Neutrophil (primary cell): Measurements from ENCODE around the gene TAF7L.

Experiments
- H3K27ac ChIP-seq: fragments of 200-600 bp; sonication (generic); 2 replicates; pipeline ENCODE4 v1.5.1; 2016; ENCODE audit warnings: mild to moderate bottlenecking, moderate library complexity
- H3K27me3 ChIP-seq: fragments of 200-600 bp; sonication (generic); 2 replicates; pipeline ENCODE4 v1.6.0; 2016; ENCODE audit warnings: mild to moderate bottlenecking
- H3K36me3 ChIP-seq: fragments of 200-600 bp; sonication (generic); 2 replicates; pipeline ENCODE4 v1.5.1; 2017
- H3K4me1 ChIP-seq, 2 experiments: fragments of 200-600 bp in 1 of 2; sonication (generic) in 1 of 2; 1 replicate in 1 of 2; 2 replicates in 1 of 2; pipeline versions ENCODE4 v1.5.1 to v1.6.1; 2013 to 2016; ENCODE audit warnings: low read depth in 1 of 2, low read length in 1 of 2, mild to moderate bottlenecking in 1 of 2, moderate library complexity in 1 of 2; ENCODE audit not compliant: control insufficient read depth in 1 of 2, insufficient read depth in 1 of 2
- H3K4me3 ChIP-seq, 2 experiments: fragments of 200-600 bp in 1 of 2; sonication (generic) in 1 of 2; 1 replicate in 1 of 2; 2 replicates in 1 of 2; pipeline ENCODE4 v1.5.1; 2013 to 2016; ENCODE audit warnings: low read depth in 1 of 2, low read length in 1 of 2, mild to moderate bottlenecking in 1 of 2, moderate library complexity in 1 of 2
- H3K9me3 ChIP-seq: fragments of 200-600 bp; sonication (generic); 2 replicates; pipeline ENCODE4 v1.5.1; 2016
- CTCF ChIP-seq: fragments of 200-600 bp; sonication (generic); IDR thresholded peaks from 2 replicates; pipeline ENCODE4 v1.5.1; 2016; ENCODE audit warnings: antibody characterized with exemption

The TAF7L gene

GRCh38 chrX:101276238-101276637, 14.9 kb downstream of the TAF7L start:
- no peaks in the 10 kb centered on the region for H3K36me3 ChIP-seq
- no peaks in the 10 kb centered on the region for H3K27me3 ChIP-seq
- no peak for TF ChIP-seq CTCF
- no peaks in the 10 kb centered on the region for H3K4me1 ChIP-seq
- no peak overlapping the region for H3K4me3 ChIP-seq
- no peaks in the 10 kb centered on the region for H3K9me3 ChIP-seq
- H3K27ac ChIP-seq: no peak overlapping the region

- H3K27ac ChIP-seq: no peak overlapping the region
- H3K4me3 ChIP-seq: no peak overlapping the region
- no peaks in the 10 kb centered on the region for H3K4me1 ChIP-seq
- TF ChIP-seq CTCF: no peak
- no peaks in the 10 kb centered on the region for H3K36me3 ChIP-seq
- H3K27me3 ChIP-seq: no peaks in the 10 kb centered on the region
- no peaks in the 10 kb centered on the region for H3K9me3 ChIP-seq
Observed at GRCh38 chrX:101274198-101274597, 16.9 kb downstream of the TAF7L start.

GRCh38 chrX:101265869-101266428, 25.2 kb downstream of the TAF7L start:
- no peaks in the 10 kb centered on the region for H3K27me3 ChIP-seq
- H3K27ac ChIP-seq: no peak overlapping the region
- no peak overlapping the region for H3K4me3 ChIP-seq
- H3K4me1 ChIP-seq: no peaks in the 10 kb centered on the region
- no peaks in the 10 kb centered on the region for H3K36me3 ChIP-seq
- no peaks in the 10 kb centered on the region for H3K9me3 ChIP-seq
- no peak for TF ChIP-seq CTCF

GRCh38 chrX:101263766-101264165, 27.4 kb downstream of the TAF7L start:
- no peak overlapping the region for H3K4me3 ChIP-seq
- H3K27ac ChIP-seq: no peak overlapping the region
- H3K27me3 ChIP-seq: no peaks in the 10 kb centered on the region
- H3K4me1 ChIP-seq: no peaks in the 10 kb centered on the region
- no peaks in the 10 kb centered on the region for H3K9me3 ChIP-seq
- TF ChIP-seq CTCF: no peak
- H3K36me3 ChIP-seq: no peaks in the 10 kb centered on the region

DNA sequence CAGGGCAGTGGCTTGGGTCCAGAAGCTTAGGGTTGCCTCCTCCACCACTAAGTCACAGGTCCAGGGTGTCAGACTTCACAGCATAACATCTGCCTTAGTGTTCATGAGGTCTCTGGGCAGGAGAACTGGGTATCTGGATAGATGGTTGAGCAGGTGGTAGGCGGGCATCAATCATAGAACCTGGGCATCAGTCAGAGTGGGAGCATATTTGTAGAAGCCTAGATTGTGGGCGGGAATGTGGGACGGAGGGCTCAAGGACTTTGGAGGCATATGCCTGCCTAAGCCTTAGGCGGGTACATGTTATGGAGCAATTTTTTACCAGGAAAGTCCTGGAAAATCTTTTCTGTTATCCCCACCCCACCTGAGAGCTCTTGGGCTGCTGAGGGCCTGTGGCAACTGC, 28.5 kb downstream of the TAF7L start:
- no peaks in the 10 kb centered on the region for H3K9me3 ChIP-seq
- H3K4me1 ChIP-seq: no peaks in the 10 kb centered on the region
- H3K27ac ChIP-seq: no peak overlapping the region
- no peaks in the 10 kb centered on the region for H3K36me3 ChIP-seq
- TF ChIP-seq CTCF: no peak
- H3K4me3 ChIP-seq: no peak overlapping the region
- no peaks in the 10 kb centered on the region for H3K27me3 ChIP-seq

DNA sequence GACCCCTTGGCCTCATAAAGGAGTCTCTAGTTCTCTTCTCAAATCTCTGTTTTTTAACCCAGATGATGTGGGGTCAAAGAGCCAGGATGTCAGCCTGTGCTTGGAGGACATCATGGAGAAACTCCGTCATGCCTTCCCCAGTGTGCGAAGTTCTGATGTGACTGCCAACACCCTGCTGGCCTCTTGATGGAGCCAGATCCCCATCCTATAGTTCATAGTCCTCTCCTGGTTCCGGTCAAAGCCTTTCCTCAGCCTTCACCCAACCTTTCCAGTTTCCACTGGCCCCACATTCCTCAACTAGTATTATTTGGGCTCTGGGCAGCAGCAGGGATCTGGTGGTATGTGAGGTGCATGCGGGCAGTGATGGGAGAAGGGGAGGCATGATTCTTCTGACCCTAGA, 30.7 kb downstream of the TAF7L start:
- Histone ChIP-seq H3K27ac (no peak overlapping the region), H3K9me3 (no peaks in the 10 kb centered on the region), H3K4me3 (no peak overlapping the region), H3K27me3 (no peaks in the 10 kb centered on the region), H3K4me1 (no peaks in the 10 kb centered on the region), H3K36me3 (no peaks in the 10 kb centered on the region)
- TF ChIP-seq CTCF: no peak
